SU-DHL-6 (cell line): Measurements from ENCODE around the gene HCN1.

Experiments used
- H2AFZ ChIP-seq: fragments of 200-600 bp; sonication (generic); 2 replicates; pipeline ENCODE4 v1.6.1; 2014; ENCODE audit warnings: low read depth, mild to moderate bottlenecking, moderate library complexity, mixed read lengths, antibody characterized with exemption, low read length; ENCODE audit not compliant: severe bottlenecking
- H3F3A ChIP-seq: fragments of 200-600 bp; shearing (Covaris generic); 2 replicates; pipeline ENCODE4 v1.6.0; 2016; ENCODE audit warnings: antibody characterized with exemption, mild to moderate bottlenecking; ENCODE audit not compliant: insufficient read depth
- H3K27ac ChIP-seq: fragments of 200-600 bp; sonication (generic); 2 replicates; pipeline ENCODE4 v1.5.1; 2016; ENCODE audit warnings: low read depth, mild to moderate bottlenecking, low read length, moderate library complexity, mixed read lengths
- H3K27me3 ChIP-seq: fragments of 200-600 bp; sonication (generic), shearing (Covaris generic); 2 replicates; pipeline ENCODE4 v1.6.0; 2014; ENCODE audit warnings: mild to moderate bottlenecking, low read length
- H3K36me3 ChIP-seq: fragments of 200-600 bp; sonication (generic); 2 replicates; pipeline ENCODE4 v1.6.1; 2014; ENCODE audit warnings: mild to moderate bottlenecking, low read length, mixed read lengths
- H3K4me2 ChIP-seq: fragments of 300-600, 200-600 bp; shearing (Covaris generic), sonication (generic); 2 replicates; pipeline ENCODE4 v1.6.0; 2014; ENCODE audit warnings: low read length, low read depth, mild to moderate bottlenecking; ENCODE audit not compliant: poor library complexity, severe bottlenecking
- H3K4me3 ChIP-seq: fragments of 200-600 bp; sonication (generic); 2 replicates; pipeline ENCODE4 v1.5.1; 2014; ENCODE audit warnings: antibody characterized with exemption, low read length, mild to moderate bottlenecking, mixed read lengths; ENCODE audit not compliant: insufficient read depth, poor library complexity, severe bottlenecking
- H3K79me2 ChIP-seq: fragments of 200-600 bp; sonication (generic); 2 replicates; pipeline ENCODE4 v1.6.1; 2014; ENCODE audit warnings: mild to moderate bottlenecking, low read length, moderate library complexity; ENCODE audit not compliant: insufficient read depth
- H3K9ac ChIP-seq: fragments of 200-600 bp; sonication (generic); 2 replicates; pipeline ENCODE4 v1.7.0; 2014; ENCODE audit warnings: mild to moderate bottlenecking, low read length
- H3K9me2 ChIP-seq: fragments of 200-600 bp; sonication (generic); replicated peaks from 2 replicates; pipeline ENCODE4 v1.6.1; 2014; ENCODE audit warnings: low read length; ENCODE audit not compliant: insufficient read depth
- H3K9me3 ChIP-seq: fragments of 200-600 bp; sonication (generic); 2 replicates; pipeline ENCODE4 v1.6.1; 2014; ENCODE audit warnings: low read length, mixed read lengths; ENCODE audit not compliant: insufficient read depth
- H4K20me1 ChIP-seq: fragments of 200-600 bp; sonication (generic); 2 replicates; pipeline ENCODE4 v1.6.1; 2014; ENCODE audit warnings: low read depth, mild to moderate bottlenecking, antibody characterized with exemption, low read length, moderate library complexity, mixed read lengths
- EZH2phosphoT487 ChIP-seq: fragments of 200-600 bp; sonication (generic), shearing (Covaris generic); conservative IDR thresholded peaks from 2 replicates; pipeline ENCODE4 v1.6.1; 2018; ENCODE audit warnings: mild to moderate bottlenecking, antibody characterized with exemption, low read length, moderate library complexity, mixed read lengths
- TF ChIP-seq, protein P1 (sequence below): fragments of 200-600 bp; sonication (generic); IDR thresholded peaks from one replicate; pipeline ENCODE4 v1.5.1; 2017; ENCODE audit warnings: antibody characterized with exemption, mild to moderate bottlenecking, low read length, moderate library complexity; ENCODE audit not compliant: insufficient read depth, poor library complexity, severe bottlenecking

HCN1 gene

DNA sequence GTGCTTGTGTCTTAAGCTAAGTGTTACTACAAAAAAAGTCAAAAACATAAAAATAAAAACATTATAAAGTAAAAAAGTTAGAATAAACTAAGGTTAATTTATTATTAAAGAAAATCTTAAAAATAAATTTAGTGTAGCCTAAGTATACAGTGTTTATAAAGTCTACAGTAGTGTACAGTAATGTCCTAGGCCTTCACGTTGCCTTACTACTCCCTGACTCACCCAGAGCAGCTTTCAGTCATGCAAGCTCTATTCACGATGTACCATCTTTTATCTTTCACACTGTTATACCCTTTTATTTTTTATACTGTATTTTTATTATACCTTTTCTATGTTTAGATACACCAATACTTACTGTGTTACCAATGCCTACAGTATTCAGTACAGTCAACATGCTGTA, 288.1 kb downstream of the HCN1 start:
- no peaks in the 10 kb centered on the region for H3K79me2 ChIP-seq
- H3K4me3 ChIP-seq = no peak overlapping the region
- H4K20me1 ChIP-seq = no peaks in the 10 kb centered on the region
- no peaks in the 10 kb centered on the region for H3K36me3 ChIP-seq
- H3K9me3 ChIP-seq = no peaks in the 10 kb centered on the region
- no peak for TF ChIP-seq EZH2phosphoT487
- TF ChIP-seq, protein P1, sequence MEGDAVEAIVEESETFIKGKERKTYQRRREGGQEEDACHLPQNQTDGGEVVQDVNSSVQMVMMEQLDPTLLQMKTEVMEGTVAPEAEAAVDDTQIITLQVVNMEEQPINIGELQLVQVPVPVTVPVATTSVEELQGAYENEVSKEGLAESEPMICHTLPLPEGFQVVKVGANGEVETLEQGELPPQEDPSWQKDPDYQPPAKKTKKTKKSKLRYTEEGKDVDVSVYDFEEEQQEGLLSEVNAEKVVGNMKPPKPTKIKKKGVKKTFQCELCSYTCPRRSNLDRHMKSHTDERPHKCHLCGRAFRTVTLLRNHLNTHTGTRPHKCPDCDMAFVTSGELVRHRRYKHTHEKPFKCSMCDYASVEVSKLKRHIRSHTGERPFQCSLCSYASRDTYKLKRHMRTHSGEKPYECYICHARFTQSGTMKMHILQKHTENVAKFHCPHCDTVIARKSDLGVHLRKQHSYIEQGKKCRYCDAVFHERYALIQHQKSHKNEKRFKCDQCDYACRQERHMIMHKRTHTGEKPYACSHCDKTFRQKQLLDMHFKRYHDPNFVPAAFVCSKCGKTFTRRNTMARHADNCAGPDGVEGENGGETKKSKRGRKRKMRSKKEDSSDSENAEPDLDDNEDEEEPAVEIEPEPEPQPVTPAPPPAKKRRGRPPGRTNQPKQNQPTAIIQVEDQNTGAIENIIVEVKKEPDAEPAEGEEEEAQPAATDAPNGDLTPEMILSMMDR = no peak
- H3K9ac ChIP-seq = no peak overlapping the region
- H3K27ac ChIP-seq = no peak overlapping the region
- no peaks in the 10 kb centered on the region for H3F3A ChIP-seq
- no peak overlapping the region for H3K4me2 ChIP-seq
- H2AFZ ChIP-seq = no peak overlapping the region
- H3K9me2 ChIP-seq = no peaks in the 10 kb centered on the region
- H3K27me3 ChIP-seq = no peaks in the 10 kb centered on the region

DNA sequence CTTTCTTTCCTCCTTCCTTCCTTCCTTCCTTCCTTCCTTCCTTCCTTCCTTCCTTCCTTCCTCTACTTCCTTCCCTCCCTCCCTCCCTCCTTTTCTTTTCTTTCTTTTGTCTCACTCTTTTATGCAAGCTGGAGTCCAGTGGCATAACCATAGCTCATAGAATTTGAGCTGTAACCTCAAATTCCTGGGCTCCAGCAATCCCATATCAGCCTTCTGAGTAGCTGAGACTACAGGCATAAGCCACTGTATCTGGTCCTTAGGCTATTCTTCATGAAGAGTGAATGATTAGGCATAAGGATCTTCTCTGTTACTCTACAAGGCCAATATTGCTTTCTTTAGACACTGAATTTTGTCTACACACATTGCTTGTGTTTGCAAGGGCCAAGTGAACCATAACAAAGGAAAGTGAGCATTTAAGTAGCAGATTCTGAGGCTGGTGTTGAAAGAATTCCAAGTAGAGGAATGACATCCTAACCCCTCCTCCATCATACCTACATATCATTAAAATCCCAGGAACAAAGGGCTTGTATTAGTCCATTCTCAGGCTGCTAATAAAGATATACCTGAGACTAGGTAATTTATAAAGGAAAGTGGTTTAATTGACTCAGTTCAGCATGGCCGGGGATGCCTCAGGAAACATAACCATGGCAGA, 293.2 kb downstream of the HCN1 start:
- Histone ChIP-seq H3K27ac (no peak overlapping the region), H4K20me1 (no peaks in the 10 kb centered on the region), H3K27me3 (no peaks in the 10 kb centered on the region), H3K4me2 (no peak overlapping the region), H3F3A (no peaks in the 10 kb centered on the region), H3K9me2 (no peaks in the 10 kb centered on the region), H3K79me2 (no peaks in the 10 kb centered on the region), H3K9me3 (no peaks in the 10 kb centered on the region), H2AFZ (no peak overlapping the region), H3K9ac (no peak overlapping the region), H3K4me3 (no peak overlapping the region), H3K36me3 (no peaks in the 10 kb centered on the region)
- TF ChIP-seq, protein P1 = no peak
- TF ChIP-seq EZH2phosphoT487 = no peak

DNA sequence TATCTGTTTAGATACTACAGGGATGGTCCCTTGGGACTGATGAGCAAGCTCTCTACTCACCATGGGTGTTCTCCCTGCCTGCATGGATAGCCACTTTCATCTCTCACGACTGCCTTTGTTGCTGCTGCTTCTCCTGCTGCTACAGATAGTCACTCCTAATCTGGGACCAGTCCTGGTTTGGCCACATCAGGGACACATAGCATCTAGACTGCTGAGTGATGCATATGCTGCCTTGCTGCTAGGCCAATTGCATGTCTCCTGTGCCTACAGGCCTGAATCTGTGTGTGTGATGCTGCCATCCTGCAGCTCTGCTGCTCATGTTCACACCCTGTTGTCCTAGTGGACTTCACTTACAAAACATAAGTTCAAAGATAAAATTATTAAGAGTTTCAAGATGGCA, 297.1 kb downstream of the HCN1 start:
- no peak overlapping the region for H3K27ac ChIP-seq
- H3K27me3 ChIP-seq = no peaks in the 10 kb centered on the region
- H3K9me3 ChIP-seq = no peaks in the 10 kb centered on the region
- H3K9ac ChIP-seq = no peak overlapping the region
- H3K4me2 ChIP-seq = no peak overlapping the region
- H3K9me2 ChIP-seq = no peaks in the 10 kb centered on the region
- H4K20me1 ChIP-seq = no peaks in the 10 kb centered on the region
- no peaks in the 10 kb centered on the region for H3K36me3 ChIP-seq
- no peaks in the 10 kb centered on the region for H3F3A ChIP-seq
- H2AFZ ChIP-seq = no peak overlapping the region
- no peak for TF ChIP-seq EZH2phosphoT487
- TF ChIP-seq, protein P1 = no peak
- no peaks in the 10 kb centered on the region for H3K79me2 ChIP-seq
- H3K4me3 ChIP-seq = no peak overlapping the region
